Nephron (organoid): ENCODE data around the gene HMHB1.
A peak's percentile ranks its signal among the peaks of the same experiment; 100 is the strongest.

Source experiments
- H3K27ac Mint-ChIP-seq, 3 experiments: 2 replicates each; pipeline ENCODE4 v1.8.0; 2020; ENCODE audit warnings: mixed read lengths in 3 of 3, mild to moderate bottlenecking in 2 of 3, moderate library complexity in 1 of 3
- H3K27me3 Mint-ChIP-seq: 2 replicates; pipeline ENCODE4 v1.8.0; 2021; ENCODE audit warnings: low read depth, mild to moderate bottlenecking, moderate library complexity, mixed read lengths
- H3K36me3 Mint-ChIP-seq: 2 replicates; pipeline ENCODE4 v1.8.0; 2020; ENCODE audit warnings: low read depth, mixed read lengths
- H3K4me1 Mint-ChIP-seq: 2 replicates; pipeline ENCODE4 v1.8.0; 2020; ENCODE audit warnings: mixed read lengths
- H3K4me3 Mint-ChIP-seq, 3 experiments: 2 replicates each; pipeline ENCODE4 v1.8.0; 2020; ENCODE audit warnings: mild to moderate bottlenecking in 3 of 3, mixed read lengths in 3 of 3, moderate library complexity in 2 of 3
- H3K9me3 Mint-ChIP-seq: 2 replicates; pipeline ENCODE4 v1.8.0; 2020; ENCODE audit warnings: mixed read lengths
- CTCF ChIP-seq, 3 experiments: fragments of 200-600 bp; sonication (generic); IDR thresholded peaks; one replicate each; pipeline ENCODE4 v1.5.0; 2021; ENCODE audit warnings: antibody characterized with exemption in 3 of 3; ENCODE audit not compliant: unreplicated experiment in 3 of 3

Gene HMHB1

GRCh38 chr5:143826951-143827444, 15.0 kb downstream of the HMHB1 start:
- no peak overlapping the region for H3K4me3 Mint-ChIP-seq
- no peaks in the 10 kb centered on the region for H3K9me3 Mint-ChIP-seq
- H3K4me1 Mint-ChIP-seq, result peaks cover 6% of the 10 kb centered on the region
- TF ChIP-seq CTCF (IDR thresholded peaks at IDR 0.05; ENCODE audit: unreplicated experiment in 3 of 3), result no peak
- no peak overlapping the region for H3K27ac Mint-ChIP-seq
- no peaks in the 10 kb centered on the region for H3K36me3 Mint-ChIP-seq
- H3K27me3 Mint-ChIP-seq, result no peaks in the 10 kb centered on the region

GRCh38 chr5:143828710-143829109, 16.7 kb downstream of the HMHB1 start:
- Mint-ChIP-seq H3K36me3 (no peaks in the 10 kb centered on the region), H3K4me3 (no peak overlapping the region), H3K27me3 (no peaks in the 10 kb centered on the region), H3K9me3 (no peaks in the 10 kb centered on the region), H3K4me1 (peaks cover 16% of the 10 kb centered on the region), H3K27ac (no peak overlapping the region)
- no peak for TF ChIP-seq CTCF (IDR thresholded peaks at IDR 0.05; ENCODE audit: unreplicated experiment in 3 of 3)

- H3K9me3 Mint-ChIP-seq, result no peaks in the 10 kb centered on the region
Observed at GRCh38 chr5:143833177-143833576, 21.2 kb downstream of the HMHB1 start.

GRCh38 chr5:143835251-143835650, 23.3 kb downstream of the HMHB1 start:
- no peak overlapping the region for H3K4me3 Mint-ChIP-seq
- H3K27ac Mint-ChIP-seq, result no peak overlapping the region

More at GRCh38 chr5:143833177-143833576, 21.2 kb downstream of the HMHB1 start:
- Mint-ChIP-seq H3K4me3 (no peak overlapping the region), H3K36me3 (no peaks in the 10 kb centered on the region), H3K4me1 (peaks cover 21% of the 10 kb centered on the region), H3K27ac (peak overlapping the region in 1 of 3 experiments; percentile 22), H3K27me3 (no peaks in the 10 kb centered on the region)
- TF ChIP-seq CTCF (IDR thresholded peaks at IDR 0.05; ENCODE audit: unreplicated experiment in 3 of 3), result no peak

GRCh38 chr5:143836161-143836725, 24.3 kb downstream of the HMHB1 start:
- no peaks in the 10 kb centered on the region for H3K9me3 Mint-ChIP-seq

More at GRCh38 chr5:143835251-143835650, 23.3 kb downstream of the HMHB1 start:
- Mint-ChIP-seq H3K9me3 (no peaks in the 10 kb centered on the region), H3K36me3 (no peaks in the 10 kb centered on the region), H3K4me1 (peaks cover 21% of the 10 kb centered on the region), H3K27me3 (no peaks in the 10 kb centered on the region)
- no peak for TF ChIP-seq CTCF (IDR thresholded peaks at IDR 0.05; ENCODE audit: unreplicated experiment in 3 of 3)

More at GRCh38 chr5:143836161-143836725, 24.3 kb downstream of the HMHB1 start:
- TF ChIP-seq CTCF (IDR thresholded peaks at IDR 0.05; ENCODE audit: unreplicated experiment in 3 of 3), result no peak
- H3K27me3 Mint-ChIP-seq, result no peaks in the 10 kb centered on the region
- no peaks in the 10 kb centered on the region for H3K36me3 Mint-ChIP-seq
- H3K4me3 Mint-ChIP-seq, result no peak overlapping the region
- H3K4me1 Mint-ChIP-seq, result peaks cover 21% of the 10 kb centered on the region
- H3K27ac Mint-ChIP-seq, result peak overlapping the region in 2 of 3 experiments; percentile 23 to 88
